Left lung (tissue), 10 donors: Measurements from ENCODE around the gene NCBP3. TPM values are rescaled to one million over a fixed set of nuclear protein-coding genes. Genes with fewer than 3 reads are reported as not detected.
A peak's percentile ranks its signal among the peaks of the same experiment; 100 is the strongest.

Source experiments
- ATAC-seq: fragments of 200-7000 bp; cut with Tn5 transposase; one replicate; pipeline ENCODE4 v1.9.1; 2020; ENCODE audit warnings: moderate library complexity
- DNase-seq, 4 donors: peaks; one replicate each; pipeline ENCODE4 v3.0.0-alpha.2; 2013 to 2020
- H3K27ac ChIP-seq, 2 donors: fragments of 200-600 bp; sonication (generic) in 1 of 2; one replicate each; pipeline versions ENCODE4 v1.5.0 to v1.8.0; 2020 to 2021
- H3K27me3 ChIP-seq, 2 donors: fragments of 200-600 bp; sonication (generic) in 1 of 2; one replicate each; pipeline versions ENCODE4 v1.5.0 to v1.8.0; 2020 to 2021
- H3K36me3 ChIP-seq, 2 donors: fragments of 200-600 bp; sonication (generic) in 1 of 2; one replicate each; pipeline versions ENCODE4 v1.5.0 to v1.8.0; 2020 to 2021
- H3K4me1 ChIP-seq, 2 donors: fragments of 200-600 bp; one replicate each; pipeline ENCODE4 v1.8.0; 2021
- H3K4me3 ChIP-seq, 2 donors: fragments of 200-600 bp; sonication (generic) in 1 of 2; one replicate each; pipeline versions ENCODE4 v1.5.0 to v1.8.0; 2020 to 2021; ENCODE audit warnings: mild to moderate bottlenecking in 1 of 2
- H3K9me3 ChIP-seq, 2 donors: fragments of 200-600 bp; sonication (generic) in 1 of 2; one replicate each; pipeline versions ENCODE4 v1.5.0 to v1.8.0; 2020 to 2021
- intact Hi-C, 2 donors: fragments of 100-400 bp; cut with DNase I; formaldehyde crosslinking; loops; one replicate each; pipeline versions ENCODE4 v1.11.2 to v1.14.2; 2022
- polyA plus RNA-seq, 6 donors: library from polyadenylated mRNA; unstranded; fragments of 120-200 nt; gene quantifications; one replicate each; pipeline ENCODE4 v1.2.1, GENCODE V29; 2013; ENCODE audit not compliant: insufficient read length in 6 of 6
- total RNA-seq, 2 donors: library from RNA; stranded (reverse); fragmentation: NEBNext Ultra II Directional; extraction: Animal tissue kit (Norgen Biotek cat#: 25700); gene quantifications; one replicate each; pipeline ENCODE4 v1.2.1, GENCODE V29; 2021
- TF ChIP-seq, protein P1 (sequence below), 2 donors: fragments of 200-600 bp; sonication (generic) in 1 of 2; IDR thresholded peaks; one replicate each; pipeline versions ENCODE4 v1.5.0 to v1.8.0; 2021; ENCODE audit warnings: antibody characterized with exemption in 2 of 2
- donor health status: DM: no; HTN: yes; CAD: no.
- donor health status: DM: no; HTN: no; CAD: no.

NCBP3 gene
- total and polyA plus RNA-seq, 8 donors: 30.6 to 112 (median 104) TPM

DNA sequence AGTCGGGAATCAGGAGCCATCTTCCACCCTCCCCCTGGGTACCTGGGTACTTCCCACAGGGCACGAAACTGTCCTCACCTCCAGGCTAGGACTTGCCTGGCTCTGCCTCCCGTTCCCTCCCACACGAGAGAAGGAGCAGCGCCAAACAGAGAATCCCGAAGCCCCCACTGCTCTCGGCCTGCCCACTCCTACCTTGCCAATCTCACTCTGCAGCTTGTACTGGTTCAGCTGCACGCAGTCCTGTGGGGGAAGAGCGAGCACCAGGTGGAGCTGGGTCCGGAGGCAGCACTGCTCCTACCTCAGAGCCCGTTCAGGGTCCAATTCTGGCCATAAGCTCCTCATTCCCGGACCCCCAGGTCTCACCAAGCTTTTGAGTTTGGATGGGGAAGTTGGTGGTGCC is 38.1 kb upstream of the NCBP3 start:
- H3K36me3 ChIP-seq: peaks cover 0 to 49% of the 10 kb centered on the region in 2 donors
- H3K4me3 ChIP-seq: no peak overlapping the region
- TF ChIP-seq, protein P1, sequence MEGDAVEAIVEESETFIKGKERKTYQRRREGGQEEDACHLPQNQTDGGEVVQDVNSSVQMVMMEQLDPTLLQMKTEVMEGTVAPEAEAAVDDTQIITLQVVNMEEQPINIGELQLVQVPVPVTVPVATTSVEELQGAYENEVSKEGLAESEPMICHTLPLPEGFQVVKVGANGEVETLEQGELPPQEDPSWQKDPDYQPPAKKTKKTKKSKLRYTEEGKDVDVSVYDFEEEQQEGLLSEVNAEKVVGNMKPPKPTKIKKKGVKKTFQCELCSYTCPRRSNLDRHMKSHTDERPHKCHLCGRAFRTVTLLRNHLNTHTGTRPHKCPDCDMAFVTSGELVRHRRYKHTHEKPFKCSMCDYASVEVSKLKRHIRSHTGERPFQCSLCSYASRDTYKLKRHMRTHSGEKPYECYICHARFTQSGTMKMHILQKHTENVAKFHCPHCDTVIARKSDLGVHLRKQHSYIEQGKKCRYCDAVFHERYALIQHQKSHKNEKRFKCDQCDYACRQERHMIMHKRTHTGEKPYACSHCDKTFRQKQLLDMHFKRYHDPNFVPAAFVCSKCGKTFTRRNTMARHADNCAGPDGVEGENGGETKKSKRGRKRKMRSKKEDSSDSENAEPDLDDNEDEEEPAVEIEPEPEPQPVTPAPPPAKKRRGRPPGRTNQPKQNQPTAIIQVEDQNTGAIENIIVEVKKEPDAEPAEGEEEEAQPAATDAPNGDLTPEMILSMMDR (IDR thresholded peaks at IDR 0.05): no peak
- no peaks in the 10 kb centered on the region for H3K27me3 ChIP-seq
- no peak for ATAC-seq
- no peak overlapping the region for H3K27ac ChIP-seq
- DNase-seq: no peak
- intact Hi-C loops: no loop called here
- H3K9me3 ChIP-seq: no peaks in the 10 kb centered on the region
- H3K4me1 ChIP-seq: peaks cover 0 to 43% of the 10 kb centered on the region in 2 donors

DNA sequence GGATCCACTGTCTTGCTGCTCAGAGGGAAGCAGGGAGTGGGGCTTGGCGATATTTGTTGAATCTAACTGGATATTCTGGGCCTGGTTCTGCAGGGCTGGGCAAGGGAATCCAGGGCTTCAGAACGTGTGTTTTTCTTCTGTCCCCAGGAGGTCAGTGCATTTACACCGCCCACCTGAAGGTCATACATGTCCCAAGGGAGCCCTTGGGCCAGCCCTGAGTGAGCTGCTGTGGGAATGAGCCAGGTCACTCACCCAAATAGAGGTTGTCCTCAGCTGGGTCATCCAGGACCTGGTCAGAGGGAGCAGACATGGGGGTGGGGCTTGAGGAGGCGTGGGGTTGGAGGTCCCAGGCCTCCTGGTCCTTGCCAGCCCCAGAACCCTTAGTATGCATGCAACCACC is 36.2 kb upstream of the NCBP3 start:
- TF ChIP-seq, protein P1 (IDR thresholded peaks at IDR 0.05): no peak
- intact Hi-C loops: no loop called here
- Histone ChIP-seq H3K36me3 (peaks cover 0 to 64% of the 10 kb centered on the region in 2 donors), H3K27me3 (no peaks in the 10 kb centered on the region), H3K4me3 (no peak overlapping the region), H3K9me3 (no peaks in the 10 kb centered on the region), H3K4me1 (peaks cover 0 to 26% of the 10 kb centered on the region in 2 donors), H3K27ac (no peak overlapping the region)
- DNase-seq: no peak
- ATAC-seq: no peak

DNA sequence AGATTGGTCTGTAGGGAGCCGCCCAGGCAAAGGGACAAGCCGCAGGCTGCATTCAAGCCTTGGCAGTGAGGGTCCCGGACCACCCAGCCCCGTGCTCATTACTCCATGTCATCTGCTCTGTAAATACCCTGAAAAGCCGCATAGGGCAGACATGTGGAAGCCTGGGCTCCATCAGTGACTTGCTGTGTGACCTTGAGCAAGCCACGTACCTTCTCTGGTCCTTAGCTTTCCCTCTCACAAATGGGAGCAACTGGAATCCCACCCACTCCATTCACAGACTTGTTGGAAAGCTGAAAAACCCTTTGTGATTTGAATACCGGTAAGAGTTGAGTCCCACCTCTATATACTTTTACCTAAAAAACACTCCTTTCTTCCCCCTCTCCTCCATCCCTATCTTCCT is 34.9 kb upstream of the NCBP3 start:
- TF ChIP-seq, protein P1 (IDR thresholded peaks at IDR 0.05): no peak
- DNase-seq (no peak), ATAC-seq (no peak)
- Histone ChIP-seq H3K9me3 (no peaks in the 10 kb centered on the region), H3K4me3 (no peak overlapping the region), H3K36me3 (peaks cover 0 to 75% of the 10 kb centered on the region in 2 donors), H3K27ac (no peak overlapping the region), H3K27me3 (no peaks in the 10 kb centered on the region), H3K4me1 (peaks cover 0 to 13% of the 10 kb centered on the region in 2 donors)
- intact Hi-C loops: no loop called here

DNA sequence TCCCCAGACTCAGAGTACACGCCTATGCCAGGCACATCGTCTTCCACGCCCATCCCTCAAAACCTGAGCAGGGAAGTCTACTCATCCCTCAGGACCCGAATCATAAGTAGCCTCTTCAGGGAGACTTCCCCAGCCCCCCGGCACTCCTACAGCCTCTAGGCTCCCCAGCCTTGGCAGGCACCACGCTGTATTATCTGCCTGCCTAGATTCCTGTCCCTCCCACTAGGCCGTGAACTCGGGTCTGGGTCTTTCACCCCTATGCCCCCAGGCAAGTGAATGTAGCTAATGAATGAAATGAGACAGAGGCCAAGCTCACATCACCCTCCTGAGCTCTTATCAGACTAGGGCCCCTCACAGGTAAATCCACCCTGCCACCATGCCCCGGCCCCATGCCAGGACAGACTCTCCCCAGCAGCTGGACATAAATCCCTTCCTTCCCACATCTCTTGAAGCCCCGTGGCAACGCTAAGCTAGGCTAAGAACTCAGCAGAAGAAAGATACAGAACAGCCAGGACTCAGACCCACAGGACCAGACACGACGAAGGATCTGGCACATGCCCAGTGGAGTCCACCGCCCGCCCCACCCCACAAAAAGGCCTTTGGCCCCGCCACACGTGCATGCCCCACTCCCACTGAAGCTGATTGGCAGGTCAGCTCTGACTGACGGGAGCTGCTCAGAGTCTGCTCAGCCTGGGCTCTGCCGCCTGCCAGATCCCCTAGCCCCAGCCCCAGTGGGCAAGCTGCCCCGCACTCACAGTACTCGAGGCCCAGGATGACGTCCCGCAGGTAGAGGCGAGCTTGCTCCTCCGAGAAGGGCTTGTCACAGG is 33.8 kb upstream of the NCBP3 start:
- no peak overlapping the region for H3K27ac ChIP-seq
- intact Hi-C loops: no loop called here
- H3K9me3 ChIP-seq: no peaks in the 10 kb centered on the region
- H3K27me3 ChIP-seq: no peaks in the 10 kb centered on the region
- no peak overlapping the region for H3K4me3 ChIP-seq
- DNase-seq (no peak), ATAC-seq (peak; percentile 8)
- TF ChIP-seq, protein P1 (IDR thresholded peaks at IDR 0.05): no peak
- peaks cover 0 to 74% of the 10 kb centered on the region in 2 donors for H3K36me3 ChIP-seq
- H3K4me1 ChIP-seq: peaks cover 0 to under 1% of the 10 kb centered on the region in 2 donors

DNA sequence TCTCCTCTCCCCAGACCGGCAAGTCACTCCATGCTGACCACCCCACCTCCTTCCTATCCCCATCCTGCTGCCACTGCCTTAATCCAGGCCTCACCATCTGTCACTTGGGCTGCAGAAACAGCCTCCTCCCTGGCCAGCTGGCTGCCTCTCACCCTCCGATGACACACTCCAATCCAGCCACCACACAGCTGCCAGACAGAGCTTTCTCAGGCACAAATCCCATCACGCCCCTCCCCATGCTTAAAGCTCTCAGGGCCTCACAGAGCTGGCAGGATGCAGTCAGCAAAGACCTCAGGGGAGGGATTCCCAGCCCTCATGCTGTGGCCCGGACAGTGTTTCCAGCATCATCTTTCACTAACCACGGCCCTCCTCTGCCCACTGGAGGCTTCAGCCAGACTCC is 33.1 kb upstream of the NCBP3 start:
- peak in 1 of 4 donors; percentile 78 for DNase-seq
- Histone ChIP-seq H3K36me3 (peaks cover 0 to 72% of the 10 kb centered on the region in 2 donors), H3K4me1 (no peaks in the 10 kb centered on the region), H3K4me3 (no peak overlapping the region), H3K27ac (no peak overlapping the region), H3K9me3 (no peaks in the 10 kb centered on the region), H3K27me3 (no peaks in the 10 kb centered on the region)
- ATAC-seq: peak; percentile 38
- TF ChIP-seq, protein P1 (IDR thresholded peaks at IDR 0.05): no peak
- intact Hi-C loops: no loop called here
